KMS-11 (cell line): Measurements from ENCODE around the gene MYLIP.

Source experiments
- H2AFZ ChIP-seq: fragments of 200-600 bp; sonication (generic); 2 replicates; pipeline ENCODE4 v1.6.1; 2016; ENCODE audit warnings: antibody characterized with exemption, mixed run types, low read depth
- H3K27ac ChIP-seq: fragments of 200-600 bp; sonication (generic); 2 replicates; pipeline ENCODE4 v1.6.1; 2016; ENCODE audit warnings: mild to moderate bottlenecking, mixed run types
- H3K27me3 ChIP-seq: fragments of 200-600 bp; sonication (generic); 2 replicates; pipeline ENCODE4 v1.6.1; 2017; ENCODE audit warnings: mild to moderate bottlenecking, low read depth, mixed run types, moderate library complexity; ENCODE audit not compliant: insufficient read depth
- H3K36me3 ChIP-seq: fragments of 200-600 bp; sonication (generic); 2 replicates; pipeline ENCODE4 v1.6.1; 2017; ENCODE audit warnings: mild to moderate bottlenecking, mixed run types; ENCODE audit not compliant: insufficient read depth
- H3K4me1 ChIP-seq: fragments of 200-600 bp; sonication (generic); 2 replicates; pipeline ENCODE4 v1.6.1; 2016; ENCODE audit warnings: mild to moderate bottlenecking, low read depth, mixed run types; ENCODE audit not compliant: poor library complexity, severe bottlenecking
- H3K4me2 ChIP-seq: fragments of 200-600 bp; sonication (generic); 2 replicates; pipeline ENCODE4 v1.7.0; 2016; ENCODE audit warnings: mild to moderate bottlenecking, mixed run types
- H3K4me3 ChIP-seq: fragments of 200-600 bp; sonication (generic); IDR thresholded peaks from 2 replicates; pipeline ENCODE4 v1.6.1; 2017; ENCODE audit warnings: low read depth, low read length, mixed read lengths; ENCODE audit not compliant: insufficient read depth
- H3K79me2 ChIP-seq: fragments of 200-600 bp; sonication (generic); 2 replicates; pipeline ENCODE4 v1.6.1; 2016; ENCODE audit warnings: low read depth, mixed run types; ENCODE audit not compliant: insufficient read depth
- H3K9ac ChIP-seq: fragments of 200-600 bp; sonication (generic); 2 replicates; pipeline ENCODE4 v1.6.1; 2016; ENCODE audit warnings: mild to moderate bottlenecking, mixed run types
- H4K20me1 ChIP-seq: fragments of 200-600 bp; sonication (generic); 2 replicates; pipeline ENCODE4 v1.6.1; 2016; ENCODE audit warnings: mild to moderate bottlenecking, mixed run types; ENCODE audit not compliant: insufficient read depth
- TF ChIP-seq, protein P1 (sequence below): fragments of 200-600 bp; sonication (generic); conservative IDR thresholded peaks from 2 replicates; pipeline ENCODE4 v1.6.1; 2017; ENCODE audit warnings: low read depth, mild to moderate bottlenecking, antibody characterized with exemption, low read length, moderate library complexity, mixed read lengths

Gene MYLIP

DNA sequence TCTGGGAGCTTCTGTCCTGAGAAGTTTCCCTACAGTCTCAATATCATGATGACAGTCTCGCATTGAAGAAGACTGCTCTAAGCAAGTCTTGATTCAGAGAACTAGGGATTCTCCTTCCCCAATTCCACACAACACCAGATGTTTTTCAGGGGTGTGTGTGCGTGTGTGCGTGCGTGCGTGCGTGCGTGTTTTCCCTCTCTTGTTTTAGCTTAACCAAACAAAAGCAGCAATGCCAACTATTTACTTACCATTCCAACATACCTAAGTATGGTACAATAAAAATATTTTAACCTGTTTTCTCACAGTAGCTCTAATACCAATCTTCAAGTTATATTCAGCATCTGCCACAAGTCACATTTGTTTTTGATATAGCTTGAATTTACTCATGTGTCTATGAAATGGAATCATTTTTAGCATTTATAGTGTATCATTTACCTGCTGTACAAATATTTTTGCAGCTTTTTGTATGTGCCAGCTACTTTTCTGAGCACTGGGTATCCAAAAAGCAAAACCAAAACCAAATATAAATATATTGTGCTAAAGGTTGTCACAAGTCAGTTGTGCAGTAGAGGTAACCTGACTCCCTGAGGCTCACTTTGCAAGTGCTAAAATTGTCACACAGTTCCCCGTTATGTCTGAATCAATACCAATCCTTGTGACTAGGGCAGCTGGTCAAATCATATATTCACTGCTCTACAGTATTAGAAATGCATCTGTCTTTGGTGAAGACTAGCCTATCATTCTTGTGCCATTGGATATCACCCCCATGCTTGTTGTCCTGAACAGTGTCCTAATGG is 21.7 kb upstream of the MYLIP start:
- no peaks in the 10 kb centered on the region for H3K79me2 ChIP-seq
- H3K27ac ChIP-seq = no peak overlapping the region
- H4K20me1 ChIP-seq = no peaks in the 10 kb centered on the region
- no peaks in the 10 kb centered on the region for H3K27me3 ChIP-seq
- no peak overlapping the region for H3K4me3 ChIP-seq
- no peak overlapping the region for H2AFZ ChIP-seq
- TF ChIP-seq, protein P1, sequence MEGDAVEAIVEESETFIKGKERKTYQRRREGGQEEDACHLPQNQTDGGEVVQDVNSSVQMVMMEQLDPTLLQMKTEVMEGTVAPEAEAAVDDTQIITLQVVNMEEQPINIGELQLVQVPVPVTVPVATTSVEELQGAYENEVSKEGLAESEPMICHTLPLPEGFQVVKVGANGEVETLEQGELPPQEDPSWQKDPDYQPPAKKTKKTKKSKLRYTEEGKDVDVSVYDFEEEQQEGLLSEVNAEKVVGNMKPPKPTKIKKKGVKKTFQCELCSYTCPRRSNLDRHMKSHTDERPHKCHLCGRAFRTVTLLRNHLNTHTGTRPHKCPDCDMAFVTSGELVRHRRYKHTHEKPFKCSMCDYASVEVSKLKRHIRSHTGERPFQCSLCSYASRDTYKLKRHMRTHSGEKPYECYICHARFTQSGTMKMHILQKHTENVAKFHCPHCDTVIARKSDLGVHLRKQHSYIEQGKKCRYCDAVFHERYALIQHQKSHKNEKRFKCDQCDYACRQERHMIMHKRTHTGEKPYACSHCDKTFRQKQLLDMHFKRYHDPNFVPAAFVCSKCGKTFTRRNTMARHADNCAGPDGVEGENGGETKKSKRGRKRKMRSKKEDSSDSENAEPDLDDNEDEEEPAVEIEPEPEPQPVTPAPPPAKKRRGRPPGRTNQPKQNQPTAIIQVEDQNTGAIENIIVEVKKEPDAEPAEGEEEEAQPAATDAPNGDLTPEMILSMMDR = no peak
- H3K4me1 ChIP-seq = no peaks in the 10 kb centered on the region
- no peak overlapping the region for H3K4me2 ChIP-seq
- no peak overlapping the region for H3K9ac ChIP-seq
- no peaks in the 10 kb centered on the region for H3K36me3 ChIP-seq

DNA sequence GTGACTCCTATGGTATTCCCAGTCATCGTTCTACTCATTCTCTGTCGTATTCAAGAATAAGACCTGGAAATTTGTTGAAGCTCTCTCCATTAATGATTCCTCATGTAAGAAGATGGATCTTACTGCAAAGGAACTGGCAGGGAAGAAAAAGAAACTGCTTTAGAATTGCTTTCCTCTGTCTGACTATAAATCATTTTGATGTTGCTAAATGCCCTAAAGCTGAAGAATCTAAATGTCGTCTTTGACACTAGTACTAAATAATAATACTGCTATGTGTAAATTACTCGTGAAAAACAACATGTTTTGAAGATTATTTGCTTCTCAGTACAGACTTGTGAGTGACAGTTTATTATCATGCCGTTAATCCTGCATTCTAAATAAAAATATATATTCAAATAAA is 20.5 kb upstream of the MYLIP start:
- H3K9ac ChIP-seq = no peak overlapping the region
- H3K27me3 ChIP-seq = no peaks in the 10 kb centered on the region
- H3K4me2 ChIP-seq = no peak overlapping the region
- H3K4me1 ChIP-seq = no peaks in the 10 kb centered on the region
- H3K36me3 ChIP-seq = no peaks in the 10 kb centered on the region
- H2AFZ ChIP-seq = no peak overlapping the region
- H3K4me3 ChIP-seq = no peak overlapping the region
- no peaks in the 10 kb centered on the region for H4K20me1 ChIP-seq
- no peak overlapping the region for H3K27ac ChIP-seq
- TF ChIP-seq, protein P1 = no peak
- H3K79me2 ChIP-seq = no peaks in the 10 kb centered on the region

DNA sequence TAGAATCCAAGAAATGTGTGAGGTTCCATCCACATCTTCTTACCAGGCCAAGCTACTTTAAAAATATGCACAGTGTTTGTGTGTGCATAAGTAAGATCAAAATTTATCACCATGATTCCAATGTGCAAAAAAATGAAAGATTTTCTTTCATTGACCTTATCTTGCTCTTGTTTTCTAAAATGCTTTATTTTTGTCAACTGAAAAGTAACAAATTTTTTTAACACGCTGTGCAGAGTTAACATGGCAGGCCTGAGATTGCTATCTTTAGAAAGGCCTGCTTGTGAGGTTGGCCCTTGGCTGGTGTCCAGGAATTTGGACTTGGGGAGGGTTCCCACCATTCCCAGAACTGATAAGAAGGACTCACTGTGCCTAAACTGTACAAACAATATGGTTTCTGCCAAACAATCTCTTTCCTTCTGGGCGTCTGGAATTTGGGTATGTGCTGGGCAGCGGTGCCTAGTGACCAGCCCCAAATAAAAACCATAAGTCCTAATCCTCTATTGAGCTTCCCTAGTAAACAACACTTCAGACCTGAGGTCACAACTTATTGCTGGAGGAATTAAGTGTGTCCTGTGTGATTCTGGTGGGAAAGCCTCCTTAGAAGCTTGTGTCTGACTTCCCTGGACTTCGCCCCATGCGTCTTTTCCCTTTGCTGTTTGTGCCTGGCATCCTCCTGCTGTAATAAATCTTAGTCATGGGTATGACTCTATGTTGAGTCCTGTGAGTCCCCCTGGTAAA is 19.8 kb upstream of the MYLIP start:
- H2AFZ ChIP-seq = no peak overlapping the region
- no peaks in the 10 kb centered on the region for H3K36me3 ChIP-seq
- H3K27me3 ChIP-seq = no peaks in the 10 kb centered on the region
- no peaks in the 10 kb centered on the region for H3K4me1 ChIP-seq
- H3K27ac ChIP-seq = no peak overlapping the region
- H3K79me2 ChIP-seq = no peaks in the 10 kb centered on the region
- H3K4me2 ChIP-seq = no peak overlapping the region
- no peak overlapping the region for H3K9ac ChIP-seq
- TF ChIP-seq, protein P1 = no peak
- H3K4me3 ChIP-seq = no peak overlapping the region
- H4K20me1 ChIP-seq = no peaks in the 10 kb centered on the region

DNA sequence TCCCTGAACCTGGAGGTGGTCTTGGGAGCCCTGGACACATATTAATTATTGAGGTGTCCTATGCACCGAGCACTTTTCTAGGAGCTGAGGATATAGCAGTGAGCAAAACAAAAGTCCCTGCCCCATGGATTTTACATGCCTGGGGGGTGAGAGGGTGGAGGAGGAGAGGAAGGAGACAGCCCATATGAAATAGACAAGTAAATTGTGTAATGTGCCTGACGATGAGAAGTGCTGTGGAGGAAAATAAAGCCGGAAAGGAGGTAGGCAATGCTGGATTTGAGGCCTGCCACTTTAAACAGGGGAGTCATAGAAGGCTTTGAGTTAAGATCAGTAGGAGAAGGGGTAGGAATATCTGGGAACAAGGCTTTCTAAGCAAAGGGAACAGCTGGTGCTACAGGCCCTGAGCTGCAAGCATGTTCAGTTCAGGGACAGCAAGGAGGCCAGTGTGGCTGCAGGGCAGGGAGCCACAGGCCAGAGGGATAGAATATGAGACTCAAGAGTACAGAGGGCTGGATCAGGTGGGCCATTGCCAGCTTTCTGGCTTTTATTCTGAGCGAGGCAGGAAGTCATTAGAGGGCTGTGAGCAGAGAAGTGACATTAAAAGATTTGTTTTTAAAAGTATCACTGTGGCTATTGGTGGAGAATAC is 19.1 kb upstream of the MYLIP start:
- Histone ChIP-seq H3K27ac (no peak overlapping the region), H2AFZ (no peak overlapping the region), H3K4me2 (no peak overlapping the region), H4K20me1 (no peaks in the 10 kb centered on the region), H3K79me2 (no peaks in the 10 kb centered on the region), H3K27me3 (no peaks in the 10 kb centered on the region), H3K4me3 (no peak overlapping the region), H3K9ac (no peak overlapping the region), H3K4me1 (no peaks in the 10 kb centered on the region), H3K36me3 (no peaks in the 10 kb centered on the region)
- TF ChIP-seq, protein P1 = no peak
